HT1080 (cell line): ENCODE data around the gene UQCRQ. TPM values are rescaled to one million over a fixed set of nuclear protein-coding genes. Genes with fewer than 3 reads are reported as not detected.
"Not testable (repeated sequence)": the region's sequence is repeated elsewhere in the genome, so short reads cannot be mapped to it uniquely, and the experiment has no call there.

ENCODE experiments used
- DNase-seq: peaks from one replicate; pipeline ENCODE4 v3.0.0-alpha.2; 2015; ENCODE audit warnings: low read depth
- total RNA-seq: library from RNA; depleted of rRNA; stranded (reverse); fragments of >200 nt; shearing (Covaris generic); gene quantifications from 2 replicates; pipeline ENCODE4 v1.2.3, GENCODE V29; 2014

The UQCRQ gene
- total RNA-seq, 1 experiment from 2014 or later: 201 TPM

DNA sequence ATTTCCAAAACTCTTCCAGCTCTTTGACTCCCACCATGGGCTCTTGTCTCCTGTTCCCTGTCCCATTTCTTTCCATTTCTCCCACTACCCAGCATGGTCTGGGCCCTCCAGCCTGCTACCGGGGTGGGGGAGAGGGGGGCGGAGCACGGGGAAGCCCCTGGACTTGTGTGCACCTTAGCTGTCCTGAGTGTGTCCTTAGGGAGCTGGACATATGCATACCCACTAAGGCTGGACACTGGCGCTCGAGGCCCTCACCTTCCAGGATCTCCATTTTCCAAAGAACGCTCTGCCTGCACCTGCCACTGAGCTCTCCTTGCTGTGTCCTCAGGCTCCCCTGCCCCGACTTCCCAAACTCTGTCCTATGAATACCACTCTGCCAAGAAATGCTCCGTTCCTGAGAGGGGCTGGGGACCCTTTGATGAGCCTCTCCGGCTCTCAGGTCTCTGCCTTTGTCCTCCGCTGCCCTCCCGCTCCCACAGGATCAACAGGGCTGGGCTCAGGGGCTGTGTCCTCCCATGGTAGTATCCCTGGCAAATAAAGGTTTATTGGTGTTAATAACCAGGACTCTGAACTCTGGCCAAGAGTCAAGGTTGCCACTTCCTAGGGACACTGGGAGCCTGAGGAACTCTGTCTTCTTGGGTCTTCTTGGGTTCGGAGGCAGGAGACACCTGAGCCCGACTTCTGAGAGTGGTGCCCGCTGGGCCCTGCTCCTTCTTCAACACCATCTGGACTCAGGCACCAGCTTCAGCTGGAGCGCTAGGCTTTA, 35.2 kb upstream of the UQCRQ start:
- no peak for DNase-seq

GRCh38 chr5:132832612-132833011, 33.8 kb upstream of the UQCRQ start:
- no peak for DNase-seq

DNA sequence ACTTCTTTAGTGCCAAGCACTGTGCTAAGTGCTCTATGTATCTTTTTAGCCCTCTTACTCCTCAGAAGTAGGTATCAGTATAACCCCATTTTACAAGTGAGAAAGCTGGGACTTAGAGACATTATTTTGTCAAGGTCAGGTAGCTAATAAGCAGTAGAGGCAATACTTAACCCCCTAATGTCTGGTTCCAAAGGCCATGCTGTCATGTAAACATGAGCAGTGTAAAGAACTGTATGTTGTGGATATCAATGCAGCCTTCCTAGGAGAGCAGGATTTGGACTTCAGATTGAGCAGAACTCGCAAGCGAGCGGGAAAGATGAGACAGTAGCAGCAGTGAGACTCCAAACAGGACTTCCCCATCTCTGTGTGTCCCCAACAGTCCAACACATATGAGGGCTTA, 32.4 kb upstream of the UQCRQ start:
- no peak for DNase-seq

DNA sequence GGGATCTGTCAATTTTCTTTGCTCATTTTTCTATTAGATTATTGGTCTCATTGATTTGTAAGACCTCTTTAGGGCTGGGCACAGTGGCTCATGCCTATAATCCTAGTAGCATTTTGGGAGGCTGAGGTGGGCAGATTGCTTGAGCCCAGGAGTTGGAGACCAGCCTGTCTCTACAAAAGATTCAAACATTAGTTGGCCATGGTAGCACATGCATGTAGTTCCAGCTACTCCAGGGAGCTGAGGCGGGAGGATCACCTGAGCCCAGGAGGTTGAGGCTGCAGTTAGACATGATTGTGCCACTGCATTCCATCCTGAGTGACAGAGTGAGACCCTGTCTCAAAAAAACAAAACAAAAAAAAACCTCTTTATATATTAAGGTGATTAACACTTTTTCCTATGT, 29.6 kb upstream of the UQCRQ start:
- DNase-seq: no peak

DNA sequence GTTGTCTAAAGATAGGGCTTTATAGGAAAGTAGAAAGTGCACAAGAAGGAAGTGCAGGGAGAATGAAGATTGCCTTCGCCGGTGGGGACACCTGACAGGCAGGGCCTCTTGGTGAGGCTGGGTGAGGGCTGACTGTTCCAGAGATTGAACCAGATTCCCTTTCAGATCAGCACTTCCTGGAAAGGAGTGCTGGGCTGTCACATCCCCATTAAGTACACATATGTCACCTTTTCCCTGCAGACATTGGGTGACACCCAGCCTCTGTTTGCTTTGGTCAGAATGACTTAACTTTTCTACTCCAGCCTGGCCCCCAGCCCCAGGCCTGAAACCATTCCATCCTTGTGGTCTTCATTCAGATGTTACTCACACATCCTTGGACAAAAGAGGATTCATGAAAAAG, 28.6 kb upstream of the UQCRQ start:
- DNase-seq: no peak

- no peak for DNase-seq
These were observed 27.7 kb upstream of the UQCRQ start for GRCh38 chr5:132838516-132839282.

DNA sequence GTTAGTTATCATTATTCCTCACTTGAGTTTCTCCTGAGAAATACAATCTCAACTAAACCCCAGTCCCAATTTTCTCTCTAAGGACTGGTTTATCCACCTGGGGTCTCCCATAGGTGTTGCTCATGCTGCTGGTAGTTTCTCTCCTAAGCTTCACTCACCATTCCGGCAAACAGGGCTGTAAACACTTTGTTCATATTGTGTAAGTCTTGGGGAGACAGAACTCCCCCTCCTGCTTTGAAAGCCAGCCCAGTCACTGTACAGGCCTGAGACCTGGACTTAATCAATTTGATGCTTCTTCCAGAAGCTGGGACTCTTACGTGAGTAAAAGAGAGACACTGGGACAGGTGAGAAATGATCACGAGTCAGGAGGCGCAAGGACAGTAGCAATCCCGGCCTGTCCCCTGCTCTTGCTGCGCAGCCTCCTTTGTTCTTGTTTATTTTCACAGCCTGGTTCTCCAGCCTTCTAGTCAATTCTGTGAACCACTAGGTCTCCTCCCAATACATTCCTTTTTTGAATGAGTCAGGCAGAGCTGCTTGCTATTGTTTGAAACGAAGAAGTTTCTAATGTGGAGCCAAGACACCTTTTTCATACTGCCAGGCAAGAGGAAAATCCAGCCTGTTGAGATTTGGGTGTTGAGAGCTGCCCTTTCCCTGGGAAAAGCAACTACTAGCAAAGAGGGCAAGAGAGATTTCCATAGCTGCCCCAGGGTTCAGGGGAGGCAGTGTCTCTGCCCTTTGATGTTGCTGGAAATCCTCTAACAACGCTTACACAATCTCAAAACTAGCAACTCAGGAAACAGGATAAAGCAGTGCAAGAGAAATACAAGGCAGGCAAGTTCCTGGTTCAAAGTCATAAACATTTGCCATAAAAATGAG, 26.8 kb upstream of the UQCRQ start:
- peak; percentile 46 for DNase-seq

- no peak for DNase-seq
These were observed 26.1 kb upstream of the UQCRQ start for GRCh38 chr5:132840313-132840712.

GRCh38 chr5:132840896-132841295, 25.5 kb upstream of the UQCRQ start:
- no peak for DNase-seq

- DNase-seq: peak; percentile 60
These were observed 25.1 kb upstream of the UQCRQ start for GRCh38 chr5:132841305-132841704.

DNA sequence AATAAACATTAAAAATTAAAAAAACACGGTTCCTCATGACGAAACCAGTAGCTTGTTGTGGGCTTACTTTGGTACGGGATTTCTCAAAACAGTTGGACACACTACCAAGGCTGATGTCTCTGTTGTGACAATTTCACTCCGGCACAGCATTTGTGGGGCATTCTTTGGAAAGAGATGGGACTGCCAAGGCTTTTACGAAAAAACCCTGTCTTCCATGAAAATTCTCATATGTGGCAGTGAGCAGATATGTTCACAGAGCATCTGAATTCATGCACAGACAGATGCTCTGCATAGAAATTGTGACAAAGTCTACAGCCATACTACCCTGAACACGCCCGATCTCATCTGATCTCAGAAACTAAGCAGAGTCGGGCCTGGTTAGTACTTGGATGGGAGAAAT, 18.2 kb upstream of the UQCRQ start:
- no peak for DNase-seq

DNA sequence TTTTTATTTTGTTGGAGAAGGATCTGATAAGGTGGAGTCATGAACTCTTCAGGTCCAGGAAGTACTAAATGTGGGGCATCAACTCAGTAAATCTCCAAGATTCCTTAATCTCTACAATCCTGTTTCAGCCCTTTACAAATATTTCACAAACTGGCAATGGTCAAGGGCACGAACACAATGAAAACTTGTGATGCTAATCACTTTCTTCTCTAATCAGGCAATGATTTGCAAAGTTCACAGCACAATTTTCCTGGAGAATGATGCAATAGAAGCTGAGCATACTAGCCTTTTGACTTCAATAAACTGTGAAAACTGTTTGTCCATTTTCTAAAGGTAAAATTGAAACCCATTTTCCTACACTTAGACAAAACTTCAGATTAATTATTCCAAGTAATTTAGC, 17.1 kb upstream of the UQCRQ start:
- DNase-seq: no peak

- peak; percentile 57 for DNase-seq
These were observed 16.4 kb upstream of the UQCRQ start for GRCh38 chr5:132850066-132850465.

DNA sequence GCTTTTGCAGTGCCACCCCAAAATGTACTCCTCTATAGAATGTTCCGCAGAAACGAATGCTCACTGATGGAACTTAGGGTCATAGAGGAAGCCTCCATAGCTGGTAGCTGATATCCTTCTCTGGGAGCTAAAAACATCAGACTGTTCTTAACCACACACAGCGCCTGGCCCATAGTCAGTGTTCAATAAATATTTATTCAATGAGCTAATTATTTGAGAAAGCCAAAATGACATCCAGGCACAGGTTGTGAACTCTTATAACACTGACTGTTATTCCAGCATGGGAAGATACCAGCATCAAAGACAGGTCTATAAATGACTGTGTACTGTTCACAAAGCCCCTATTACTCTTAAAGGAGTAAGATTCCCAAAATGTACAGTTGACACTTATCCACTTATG, 13.1 kb upstream of the UQCRQ start:
- no peak for DNase-seq

- no peak for DNase-seq
These were observed 12.7 kb upstream of the UQCRQ start for GRCh38 chr5:132853790-132854189.

GRCh38 chr5:132854301-132854700, 12.1 kb upstream of the UQCRQ start:
- DNase-seq: no peak

GRCh38 chr5:132854992-132855391, 11.4 kb upstream of the UQCRQ start:
- not testable (repeated sequence) for DNase-seq

- DNase-seq: no peak
These were observed 10.4 kb upstream of the UQCRQ start for GRCh38 chr5:132856011-132856410.

GRCh38 chr5:132859889-132860437, 6.5 kb upstream of the UQCRQ start:
- DNase-seq: peak; percentile 27

GRCh38 chr5:132860742-132861141, 5.7 kb upstream of the UQCRQ start:
- no peak for DNase-seq

- DNase-seq: no peak
These were observed 637 bp upstream of the UQCRQ start for GRCh38 chr5:132865668-132866341.
